AG09319 (cell line): ENCODE data around the gene LGALS3.

Experiments
- DNase-seq: peaks from one replicate; pipeline ENCODE4 v3.0.0-alpha.2; 2010; ENCODE audit warnings: low read depth; ENCODE audit errors: extremely low read depth
- CTCF ChIP-seq: IDR thresholded peaks from 2 replicates; pipeline ENCODE4 v1.5.1; 2011; ENCODE audit warnings: low read depth, mild to moderate bottlenecking, inconsistent platforms, low read length, moderate library complexity

The LGALS3 gene

GRCh38 chr14:55194656-55195355 is 65.8 kb downstream of the LGALS3 start:
- DNase-seq: no peak
- TF ChIP-seq CTCF: no peak
